GM19035 (cell line): ENCODE data around the gene GRIN3A.
"Not testable (repeated sequence)": the region's sequence is repeated elsewhere in the genome, so short reads cannot be mapped to it uniquely, and the experiment has no call there.

Source experiments
- ATAC-seq: cut with Tn5 transposase; IDR thresholded peaks from one replicate; pipeline ENCODE4 v1.9.1; 2021; ENCODE audit not compliant: unreplicated experiment

Gene GRIN3A

GRCh38 chr9:101635473-101635872 lies 103.0 kb downstream of the GRIN3A start:
- ATAC-seq, result no peak

GRCh38 chr9:101634741-101635409 lies 103.6 kb downstream of the GRIN3A start:
- no peak for ATAC-seq

GRCh38 chr9:101632611-101633010 lies 105.8 kb downstream of the GRIN3A start:
- ATAC-seq, result no peak

GRCh38 chr9:101631892-101632291 lies 106.6 kb downstream of the GRIN3A start:
- no peak for ATAC-seq

GRCh38 chr9:101629636-101630035 lies 108.8 kb downstream of the GRIN3A start:
- no peak for ATAC-seq

GRCh38 chr9:101628173-101628572 lies 110.3 kb downstream of the GRIN3A start:
- ATAC-seq, result no peak

- ATAC-seq, result no peak
Measured at GRCh38 chr9:101626295-101626694, 112.2 kb downstream of the GRIN3A start.

GRCh38 chr9:101625876-101626275 lies 112.6 kb downstream of the GRIN3A start:
- ATAC-seq, result no peak

GRCh38 chr9:101620452-101620851 lies 118.0 kb downstream of the GRIN3A start:
- no peak for ATAC-seq

GRCh38 chr9:101618698-101619097 lies 119.7 kb downstream of the GRIN3A start:
- peak; percentile 59 for ATAC-seq

- ATAC-seq, result no peak
Measured at GRCh38 chr9:101605547-101605946, 132.9 kb downstream of the GRIN3A start.

GRCh38 chr9:101604296-101604695 lies 134.2 kb downstream of the GRIN3A start:
- no peak for ATAC-seq

GRCh38 chr9:101601904-101602765 lies 136.3 kb downstream of the GRIN3A start:
- ATAC-seq, result peak; percentile 52

GRCh38 chr9:101594796-101595195 lies 143.7 kb downstream of the GRIN3A start, which contains the start of gene PPP3R2:
PPP3R2 (minus strand) TSS chr9:101594969; CDS start chr9:101594921, 48 bp downstream.
- ATAC-seq, result no peak

- ATAC-seq, result no peak
Measured at GRCh38 chr9:101593345-101593744, 145.1 kb downstream of the GRIN3A start.

- ATAC-seq, result no peak
Measured at GRCh38 chr9:101592788-101593187, 145.7 kb downstream of the GRIN3A start.

GRCh38 chr9:101591787-101592446 lies 146.5 kb downstream of the GRIN3A start:
- no peak for ATAC-seq

- no peak for ATAC-seq
Measured at GRCh38 chr9:101590901-101591300, 147.5 kb downstream of the GRIN3A start.

GRCh38 chr9:101590074-101590473 lies 148.4 kb downstream of the GRIN3A start:
- not testable (repeated sequence) for ATAC-seq

GRCh38 chr9:101587332-101588043 lies 151.0 kb downstream of the GRIN3A start:
- no peak for ATAC-seq

- peak; percentile 64 for ATAC-seq
Measured at GRCh38 chr9:101586651-101587050, 151.8 kb downstream of the GRIN3A start.
